Measurements from ENCODE around the gene NYAP2.

NYAP2 gene

GRCh38 chr2:225429717-225430116, 30.2 kb downstream of the NYAP2 start:
- peak; percentile 38 for DNase-seq

- DNase-seq, result no peak
Observed at GRCh38 chr2:225431105-225431863, 31.8 kb downstream of the NYAP2 start.

- no peak for DNase-seq
Observed at GRCh38 chr2:225434014-225434413, 34.5 kb downstream of the NYAP2 start.

- no peak for DNase-seq
Observed at GRCh38 chr2:225437319-225437718, 37.8 kb downstream of the NYAP2 start.

GRCh38 chr2:225438248-225438647, 38.7 kb downstream of the NYAP2 start:
- no peak for DNase-seq

- no peak for DNase-seq
Observed at GRCh38 chr2:225452677-225453076, 53.2 kb downstream of the NYAP2 start.

- DNase-seq, result no peak
Observed at GRCh38 chr2:225454412-225454811, 54.9 kb downstream of the NYAP2 start.

GRCh38 chr2:225456619-225457260, 57.2 kb downstream of the NYAP2 start:
- no peak for DNase-seq

GRCh38 chr2:225457482-225457881, 58.0 kb downstream of the NYAP2 start:
- no peak for DNase-seq

GRCh38 chr2:225458431-225459117, 59.1 kb downstream of the NYAP2 start:
- no peak for DNase-seq

GRCh38 chr2:225462417-225462816, 62.9 kb downstream of the NYAP2 start:
- no peak for DNase-seq

- DNase-seq, result no peak
Observed at GRCh38 chr2:225462945-225463344, 63.4 kb downstream of the NYAP2 start.

- DNase-seq, result no peak
Observed at GRCh38 chr2:225463449-225463848, 63.9 kb downstream of the NYAP2 start.

GRCh38 chr2:225464346-225465025, 65.0 kb downstream of the NYAP2 start:
- no peak for DNase-seq

GRCh38 chr2:225465827-225466226, 66.3 kb downstream of the NYAP2 start:
- no peak for DNase-seq

GRCh38 chr2:225466891-225467604, 67.5 kb downstream of the NYAP2 start:
- no peak for DNase-seq

- no peak for DNase-seq
Observed at GRCh38 chr2:225468131-225468530, 68.6 kb downstream of the NYAP2 start.

GRCh38 chr2:225471039-225471438, 71.5 kb downstream of the NYAP2 start:
- DNase-seq, result no peak

GRCh38 chr2:225471482-225471881, 72.0 kb downstream of the NYAP2 start:
- no peak for DNase-seq

GRCh38 chr2:225472161-225472560, 72.7 kb downstream of the NYAP2 start:
- no peak for DNase-seq

- DNase-seq, result no peak
Observed at GRCh38 chr2:225479386-225479785, 79.9 kb downstream of the NYAP2 start.

- DNase-seq, result no peak
Observed at GRCh38 chr2:225484751-225485150, 85.2 kb downstream of the NYAP2 start.

GRCh38 chr2:225486236-225486635, 86.7 kb downstream of the NYAP2 start:
- DNase-seq, result no peak
